NB4 (cell line): ENCODE measurements around the gene GRID2.

Experiments used
- DNase-seq: peaks from one replicate; pipeline ENCODE4 v3.0.0; 2010; ENCODE audit warnings: low read depth
- H3K4me3 ChIP-seq: one replicate; pipeline ENCODE4 v1.5.1; 2011; ENCODE audit warnings: mild to moderate bottlenecking, low read depth, low read length, moderate library complexity
- MYC ChIP-seq: IDR thresholded peaks from 2 replicates; pipeline ENCODE4 v1.6.1; 2011; ENCODE audit warnings: low read depth, low read length
- POLR2A ChIP-seq: IDR thresholded peaks from 2 replicates; pipeline ENCODE4 v1.6.1; 2011; ENCODE audit warnings: mild to moderate bottlenecking; ENCODE audit not compliant: insufficient read length; ENCODE audit errors: extremely low read depth
- TF ChIP-seq, protein P1 (sequence below): IDR thresholded peaks from one replicate; pipeline ENCODE4 v1.5.1; 2012; ENCODE audit warnings: low read depth, low read length
- TF ChIP-seq, protein P2 (sequence below): IDR thresholded peaks from 2 replicates; pipeline ENCODE4 v1.6.1; 2011; ENCODE audit warnings: low read depth, low read length

Gene GRID2

DNA sequence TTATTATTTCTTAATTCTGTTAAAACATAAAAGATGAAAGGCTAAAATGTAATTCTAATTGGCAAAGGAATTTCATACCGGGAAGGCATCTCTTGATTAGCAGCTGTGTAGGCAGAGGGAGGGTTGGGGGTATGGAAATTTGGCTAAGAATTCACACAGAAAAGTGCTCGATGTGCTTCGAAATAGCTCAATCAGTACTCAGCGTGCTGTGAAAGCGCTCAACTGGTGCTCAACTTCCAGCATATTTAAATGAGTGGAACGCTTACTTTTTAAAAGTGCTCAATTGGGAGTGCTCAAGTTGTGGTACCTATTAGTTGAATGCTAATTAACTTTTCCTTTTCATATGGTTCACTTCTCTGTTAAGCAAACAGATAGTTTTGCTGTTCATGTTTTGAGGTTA is 828.9 kb downstream of the GRID2 start:
- TF ChIP-seq, protein P1, sequence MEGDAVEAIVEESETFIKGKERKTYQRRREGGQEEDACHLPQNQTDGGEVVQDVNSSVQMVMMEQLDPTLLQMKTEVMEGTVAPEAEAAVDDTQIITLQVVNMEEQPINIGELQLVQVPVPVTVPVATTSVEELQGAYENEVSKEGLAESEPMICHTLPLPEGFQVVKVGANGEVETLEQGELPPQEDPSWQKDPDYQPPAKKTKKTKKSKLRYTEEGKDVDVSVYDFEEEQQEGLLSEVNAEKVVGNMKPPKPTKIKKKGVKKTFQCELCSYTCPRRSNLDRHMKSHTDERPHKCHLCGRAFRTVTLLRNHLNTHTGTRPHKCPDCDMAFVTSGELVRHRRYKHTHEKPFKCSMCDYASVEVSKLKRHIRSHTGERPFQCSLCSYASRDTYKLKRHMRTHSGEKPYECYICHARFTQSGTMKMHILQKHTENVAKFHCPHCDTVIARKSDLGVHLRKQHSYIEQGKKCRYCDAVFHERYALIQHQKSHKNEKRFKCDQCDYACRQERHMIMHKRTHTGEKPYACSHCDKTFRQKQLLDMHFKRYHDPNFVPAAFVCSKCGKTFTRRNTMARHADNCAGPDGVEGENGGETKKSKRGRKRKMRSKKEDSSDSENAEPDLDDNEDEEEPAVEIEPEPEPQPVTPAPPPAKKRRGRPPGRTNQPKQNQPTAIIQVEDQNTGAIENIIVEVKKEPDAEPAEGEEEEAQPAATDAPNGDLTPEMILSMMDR = no peak
- TF ChIP-seq POLR2A (no peak), MYC (no peak)
- TF ChIP-seq, protein P2, sequence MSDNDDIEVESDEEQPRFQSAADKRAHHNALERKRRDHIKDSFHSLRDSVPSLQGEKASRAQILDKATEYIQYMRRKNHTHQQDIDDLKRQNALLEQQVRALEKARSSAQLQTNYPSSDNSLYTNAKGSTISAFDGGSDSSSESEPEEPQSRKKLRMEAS = no peak
- no peak overlapping the region for H3K4me3 ChIP-seq
- DNase-seq = no peak

DNA sequence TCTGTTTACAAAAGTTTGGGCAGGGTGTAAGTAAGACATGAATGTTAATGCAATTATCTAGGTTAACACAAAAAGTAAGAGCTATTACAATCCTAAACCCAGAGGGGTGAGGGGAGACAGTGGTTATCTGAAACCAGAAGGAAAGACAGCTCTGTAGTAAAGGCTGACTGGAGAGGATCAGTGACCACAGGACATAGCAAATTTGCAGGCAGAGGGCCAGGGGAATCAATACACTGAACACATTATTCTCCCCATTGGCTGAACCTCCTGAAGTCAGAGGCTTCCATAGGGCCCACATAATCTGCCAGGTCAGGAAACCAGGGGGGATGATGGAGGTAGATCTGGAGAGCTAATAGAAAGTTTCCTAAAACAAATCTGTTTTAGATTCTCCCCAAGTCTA is 835.4 kb downstream of the GRID2 start:
- no peak for DNase-seq
- H3K4me3 ChIP-seq = no peak overlapping the region
- TF ChIP-seq MYC = no peak
- TF ChIP-seq, protein P1 = no peak
- TF ChIP-seq, protein P2 = no peak
- TF ChIP-seq POLR2A = no peak

DNA sequence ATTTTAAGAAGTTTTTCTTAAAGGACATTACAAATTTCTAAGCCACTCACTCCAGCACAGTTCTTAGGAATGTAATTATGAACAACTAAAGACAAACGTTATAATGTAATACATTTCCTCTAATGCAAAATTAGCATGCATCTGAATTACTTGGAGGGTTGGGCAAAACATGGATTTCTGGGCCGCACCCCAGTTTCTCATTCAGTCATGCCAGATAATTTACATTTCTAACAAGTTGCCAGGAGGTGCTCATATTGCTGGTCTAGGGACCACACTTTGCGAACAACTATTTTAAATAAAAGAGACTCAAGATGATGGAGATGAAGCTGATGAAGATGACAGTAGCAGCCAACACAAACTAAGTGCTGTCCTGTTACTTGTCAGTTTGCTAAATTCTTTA is 840.1 kb downstream of the GRID2 start:
- TF ChIP-seq MYC (no peak), POLR2A (no peak)
- TF ChIP-seq, protein P2 = no peak
- TF ChIP-seq, protein P1 = no peak
- no peak overlapping the region for H3K4me3 ChIP-seq
- no peak for DNase-seq

DNA sequence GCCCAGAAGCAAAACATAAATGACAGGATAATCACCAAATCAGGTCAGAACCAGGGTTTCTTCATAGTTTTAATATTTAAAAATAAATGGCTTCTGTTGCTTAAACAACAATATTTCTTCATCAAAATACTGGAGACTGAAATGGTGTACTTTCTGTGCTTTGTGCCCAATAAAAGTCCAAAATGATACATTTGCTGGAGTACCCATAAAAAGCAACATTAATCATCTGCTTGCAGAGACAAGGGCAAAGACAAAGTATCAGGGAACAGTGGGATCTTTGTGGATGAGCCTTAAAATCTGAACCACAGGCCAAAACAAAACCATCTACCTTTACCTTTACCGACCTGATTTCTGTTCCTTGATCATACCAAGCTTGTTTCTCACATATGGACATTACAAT is 840.9 kb downstream of the GRID2 start:
- H3K4me3 ChIP-seq = no peak overlapping the region
- no peak for DNase-seq
- no peak for TF ChIP-seq MYC
- TF ChIP-seq, protein P2 = no peak
- TF ChIP-seq, protein P1 = no peak
- no peak for TF ChIP-seq POLR2A

DNA sequence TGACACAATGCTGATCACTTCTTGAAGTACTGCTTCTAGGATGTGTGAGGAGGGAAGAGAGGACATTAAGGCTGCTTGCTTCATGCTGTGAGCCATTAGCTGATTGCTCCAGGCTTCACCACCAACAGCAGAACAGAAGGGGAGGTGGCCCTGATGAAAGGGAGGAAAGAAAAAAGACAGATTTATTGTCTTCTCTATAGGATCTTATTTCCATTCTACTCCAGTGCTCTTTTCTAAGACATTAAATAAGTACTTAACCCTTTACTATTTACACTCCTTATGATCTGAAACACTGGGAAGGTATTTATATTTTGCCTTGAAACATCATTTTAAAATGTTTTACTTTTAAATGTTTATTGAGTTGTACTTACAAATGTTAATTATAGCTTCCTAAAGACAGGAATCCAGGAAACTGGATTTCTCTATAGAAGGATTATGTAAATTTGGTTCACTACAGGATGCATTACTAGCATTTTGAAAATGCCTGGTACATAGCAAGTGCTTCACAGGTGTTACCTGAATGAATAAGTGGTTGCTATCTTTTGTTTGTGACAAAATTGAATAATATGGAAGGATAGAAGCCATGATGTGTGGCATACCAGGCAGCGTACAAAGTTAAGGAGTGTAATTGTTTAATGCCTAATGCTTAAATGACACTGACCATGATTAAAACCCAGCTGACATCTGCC is 843.9 kb downstream of the GRID2 start:
- TF ChIP-seq MYC (no peak), POLR2A (no peak)
- TF ChIP-seq, protein P1 = no peak
- TF ChIP-seq, protein P2 = no peak
- DNase-seq = no peak
- no peak overlapping the region for H3K4me3 ChIP-seq

DNA sequence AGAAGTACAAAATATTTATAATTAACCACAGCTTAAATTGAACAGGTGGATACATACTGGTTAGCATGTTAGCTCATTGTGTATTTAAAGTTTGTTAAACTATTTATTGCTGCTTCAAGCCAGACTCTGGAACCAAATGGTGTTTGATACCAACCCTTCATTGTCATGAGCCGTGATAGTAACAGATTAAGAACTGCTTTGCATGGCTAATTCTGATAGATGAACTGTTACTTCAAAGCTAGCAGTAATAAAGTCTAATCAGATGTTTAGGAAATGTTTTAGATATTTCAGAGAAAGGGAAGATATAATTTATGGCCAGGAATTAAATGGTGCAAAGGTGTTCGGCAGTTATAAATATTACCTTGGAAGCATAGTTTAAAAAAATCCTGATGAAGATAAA is 848.7 kb downstream of the GRID2 start:
- TF ChIP-seq MYC (no peak), POLR2A (no peak)
- TF ChIP-seq, protein P1 = no peak
- TF ChIP-seq, protein P2 = no peak

More for the DNA sequence above, 848.7 kb downstream of the GRID2 start:
- no peak for DNase-seq
- no peak overlapping the region for H3K4me3 ChIP-seq
